Mesenchymal stem cell (in vitro differentiated cells and primary cell): ENCODE measurements around the gene KCNJ9.
A peak's percentile ranks its signal among the peaks of the same experiment; 100 is the strongest.

Experiments used
- DNase-seq: peaks from one replicate; pipeline ENCODE4 v3.0.0-alpha.2; 2013
- H2AFZ ChIP-seq: one replicate; pipeline ENCODE4 v1.6.1; 2013; ENCODE audit warnings: low read depth, mild to moderate bottlenecking, control low read depth, inconsistent platforms, low read length, moderate library complexity
- H2AK5ac ChIP-seq: 2 replicates; pipeline ENCODE4 v1.6.1; 2013; ENCODE audit warnings: low read length, moderate library complexity, mild to moderate bottlenecking, inconsistent platforms; ENCODE audit not compliant: severe bottlenecking
- H2BK120ac ChIP-seq: one replicate; pipeline ENCODE4 v1.6.1; 2013; ENCODE audit warnings: low read depth, mild to moderate bottlenecking, inconsistent platforms, low read length, moderate library complexity
- H2BK12ac ChIP-seq, 2 experiments: one replicate each; pipeline ENCODE4 v1.6.1; 2013; ENCODE audit warnings: inconsistent platforms in 2 of 2, low read length in 2 of 2, mild to moderate bottlenecking in 2 of 2, moderate library complexity in 2 of 2, control low read depth in 1 of 2
- H2BK15ac ChIP-seq: one replicate; pipeline ENCODE4 v1.6.1; 2013; ENCODE audit warnings: mild to moderate bottlenecking, low read depth, inconsistent platforms; ENCODE audit not compliant: poor library complexity, severe bottlenecking
- H2BK5ac ChIP-seq: 2 replicates; pipeline ENCODE4 v1.6.1; 2013; ENCODE audit warnings: low read depth, mild to moderate bottlenecking, low read length, control low read depth, inconsistent platforms; ENCODE audit not compliant: poor library complexity, severe bottlenecking
- H3K14ac ChIP-seq, 2 experiments: one replicate each; pipeline ENCODE4 v1.6.1; 2013; ENCODE audit warnings: inconsistent platforms in 2 of 2, low read length in 2 of 2, control low read depth in 1 of 2, mild to moderate bottlenecking in 1 of 2, moderate library complexity in 1 of 2
- H3K18ac ChIP-seq, 2 experiments: one replicate each; pipeline ENCODE4 v1.6.1; 2013; ENCODE audit warnings: inconsistent platforms in 2 of 2, low read length in 2 of 2, control low read depth in 1 of 2, low read depth in 1 of 2, mild to moderate bottlenecking in 1 of 2
- H3K23ac ChIP-seq, 2 experiments: one replicate each; pipeline ENCODE4 v1.6.1; 2013; ENCODE audit warnings: inconsistent platforms in 2 of 2, low read length in 2 of 2, mild to moderate bottlenecking in 2 of 2, moderate library complexity in 2 of 2, control low read depth in 1 of 2
- H3K27ac ChIP-seq: 2 replicates; pipeline ENCODE4 v1.5.1; 2013; ENCODE audit warnings: mild to moderate bottlenecking, moderate library complexity, low read length, control low read depth, inconsistent platforms; ENCODE audit not compliant: poor library complexity, severe bottlenecking
- H3K27me3 ChIP-seq, 2 experiments: 2 replicates each; pipeline versions ENCODE4 v1.6.1 to v1.7.0; 2013; ENCODE audit warnings: low read length in 2 of 2, mild to moderate bottlenecking in 2 of 2, moderate library complexity in 2 of 2, control low read depth in 1 of 2, inconsistent platforms in 1 of 2; ENCODE audit not compliant: control insufficient read depth in 1 of 2, insufficient read depth in 1 of 2
- H3K36me3 ChIP-seq, 2 experiments: 2 replicates each; pipeline versions ENCODE4 v1.6.1 to v1.7.0; 2013; ENCODE audit warnings: low read length in 2 of 2, control low read depth in 1 of 2, inconsistent platforms in 1 of 2, low read depth in 1 of 2, mild to moderate bottlenecking in 1 of 2; ENCODE audit not compliant: insufficient read depth in 2 of 2, control insufficient read depth in 1 of 2
- H3K4ac ChIP-seq, 2 experiments: one replicate each; pipeline ENCODE4 v1.6.1; 2013; ENCODE audit warnings: inconsistent platforms in 2 of 2, low read length in 2 of 2, mild to moderate bottlenecking in 2 of 2, moderate library complexity in 2 of 2, control low read depth in 1 of 2, low read depth in 1 of 2
- H3K4me1 ChIP-seq: 2 replicates; pipeline ENCODE4 v1.6.1; 2013; ENCODE audit warnings: low read depth, low read length, control low read depth; ENCODE audit not compliant: control insufficient read depth, insufficient read depth
- H3K4me2 ChIP-seq: 2 replicates; pipeline ENCODE4 v1.6.1; 2013; ENCODE audit warnings: low read length, mild to moderate bottlenecking, inconsistent platforms; ENCODE audit not compliant: poor library complexity, severe bottlenecking
- H3K4me3 ChIP-seq, 2 experiments: 2 replicates each; pipeline versions ENCODE4 v1.5.1 to v1.7.0; 2013; ENCODE audit warnings: low read length in 2 of 2, mild to moderate bottlenecking in 2 of 2, control low read depth in 1 of 2, low read depth in 1 of 2; ENCODE audit not compliant: insufficient read depth in 1 of 2
- H3K79me1 ChIP-seq: replicated peaks from 2 replicates; pipeline ENCODE4 v1.6.1; 2013; ENCODE audit warnings: mild to moderate bottlenecking, control low read depth, low read length, inconsistent platforms; ENCODE audit not compliant: poor library complexity, severe bottlenecking
- H3K9ac ChIP-seq: 2 replicates; pipeline ENCODE4 v1.7.0; 2013; ENCODE audit warnings: mild to moderate bottlenecking, low read length, moderate library complexity
- H3K9me3 ChIP-seq: 2 replicates; pipeline ENCODE4 v1.7.0; 2013; ENCODE audit warnings: mild to moderate bottlenecking, low read length; ENCODE audit not compliant: control insufficient read depth
- H4K8ac ChIP-seq: one replicate; pipeline ENCODE4 v1.6.1; 2013; ENCODE audit warnings: inconsistent platforms, mild to moderate bottlenecking, low read length, moderate library complexity
- H4K91ac ChIP-seq: one replicate; pipeline ENCODE4 v1.6.1; 2013; ENCODE audit warnings: mild to moderate bottlenecking, low read length, inconsistent platforms
- WGBS: methylation state at CpG from one replicate; pipeline ENCODE4 v1.1.7; 2013; ENCODE audit warnings: mixed read lengths; 5-methylcytosine and 5-hydroxymethylcytosine counted together

Gene KCNJ9

GRCh38 chr1:160066829-160067745, 14.3 kb upstream of the KCNJ9 start:
- no peak overlapping the region for H2BK15ac ChIP-seq
- no peak overlapping the region for H4K8ac ChIP-seq
- H3K27me3 ChIP-seq, result peaks cover 76 to 89% of the 10 kb centered on the region in 2 experiments
- peaks cover 8% of the 10 kb centered on the region for H3K4me1 ChIP-seq
- H4K91ac ChIP-seq, result no peak overlapping the region
- no peak overlapping the region for H3K4me3 ChIP-seq
- no peaks in the 10 kb centered on the region for H3K79me1 ChIP-seq
- no peaks in the 10 kb centered on the region for H3K36me3 ChIP-seq
- no peak overlapping the region for H3K23ac ChIP-seq
- no peak overlapping the region for H2BK5ac ChIP-seq
- no peak overlapping the region for H2BK120ac ChIP-seq
- DNase-seq, result no peak
- H3K9ac ChIP-seq, result no peak overlapping the region
- no peak overlapping the region for H3K14ac ChIP-seq
- no peaks in the 10 kb centered on the region for H3K9me3 ChIP-seq
- H3K4ac ChIP-seq, result no peak overlapping the region
- H3K27ac ChIP-seq, result no peak overlapping the region
- H2AK5ac ChIP-seq, result no peak overlapping the region
- H2AFZ ChIP-seq, result no peak overlapping the region
- H3K18ac ChIP-seq, result no peak overlapping the region
- H3K4me2 ChIP-seq, result no peak overlapping the region
- no peak overlapping the region for H2BK12ac ChIP-seq
- WGBS, result 72% methylated on average over 4 of the region's 6 CpGs

GRCh38 chr1:160068225-160068624, 13.1 kb upstream of the KCNJ9 start:
- H4K91ac ChIP-seq, result no peak overlapping the region
- H3K9ac ChIP-seq, result no peak overlapping the region
- WGBS, result 74% methylated on average over 5 of the region's 5 CpGs

GRCh38 chr1:160069460-160070231, 11.7 kb upstream of the KCNJ9 start, which contains the start of gene KCNJ10:
KCNJ10 (minus strand) TSS chr1:160070160; CDS start chr1:160042532, 27,628 bp downstream.
- peak within 1 kb of the TSS in 1 of 2 experiments; percentile 24 for H3K4ac ChIP-seq
- H4K8ac ChIP-seq, result no peak within 1 kb of the TSS
- no peaks in the 10 kb centered on the region for H3K36me3 ChIP-seq
- no peak within 1 kb of the TSS for H3K27ac ChIP-seq
- H3K4me2 ChIP-seq, result peak within 1 kb of the TSS; percentile 89
- H3K14ac ChIP-seq, result no peak within 1 kb of the TSS
- peak within 1 kb of the TSS; percentile 53 for H3K9ac ChIP-seq
- H3K9me3 ChIP-seq, result no peaks in the 10 kb centered on the region
- H3K79me1 ChIP-seq, result no peaks in the 10 kb centered on the region
- H2BK15ac ChIP-seq, result no peak within 1 kb of the TSS
- H2BK5ac ChIP-seq, result no peak within 1 kb of the TSS
- H2BK12ac ChIP-seq, result no peak within 1 kb of the TSS
- H4K91ac ChIP-seq, result no peak within 1 kb of the TSS
- peak within 1 kb of the TSS; percentile 89 for H2AFZ ChIP-seq
- no peak within 1 kb of the TSS for H3K18ac ChIP-seq
- no peak within 1 kb of the TSS for H2AK5ac ChIP-seq
- peak within 1 kb of the TSS in 1 of 2 experiments; percentile 77 for H3K23ac ChIP-seq
- DNase-seq, result no peak
- H3K27me3 ChIP-seq, result peaks cover 64 to 85% of the 10 kb centered on the region in 2 experiments
- peak within 1 kb of the TSS; percentile 54 to 84 for H3K4me3 ChIP-seq
- 21% methylated on average over 23 of the region's 32 CpGs for WGBS
- H2BK120ac ChIP-seq, result no peak within 1 kb of the TSS
- peaks cover 8% of the 10 kb centered on the region for H3K4me1 ChIP-seq

More at GRCh38 chr1:160068225-160068624, 13.1 kb upstream of the KCNJ9 start:
- no peak overlapping the region for H4K8ac ChIP-seq
- no peaks in the 10 kb centered on the region for H3K79me1 ChIP-seq
- H3K9me3 ChIP-seq, result no peaks in the 10 kb centered on the region
- peaks cover 8% of the 10 kb centered on the region for H3K4me1 ChIP-seq
- H2BK5ac ChIP-seq, result no peak overlapping the region
- H2BK12ac ChIP-seq, result no peak overlapping the region
- no peak overlapping the region for H2AK5ac ChIP-seq
- H3K4me3 ChIP-seq, result no peak overlapping the region
- no peak overlapping the region for H2BK120ac ChIP-seq
- no peak overlapping the region for H3K4me2 ChIP-seq
- H3K27ac ChIP-seq, result no peak overlapping the region
- H3K14ac ChIP-seq, result no peak overlapping the region
- H3K36me3 ChIP-seq, result no peaks in the 10 kb centered on the region
- H3K18ac ChIP-seq, result no peak overlapping the region
- no peak overlapping the region for H2AFZ ChIP-seq
- H3K4ac ChIP-seq, result no peak overlapping the region
- peaks cover 67 to 88% of the 10 kb centered on the region in 2 experiments for H3K27me3 ChIP-seq
- no peak overlapping the region for H2BK15ac ChIP-seq
- H3K23ac ChIP-seq, result no peak overlapping the region
- DNase-seq, result no peak
